B cell (primary cell): ENCODE data around the gene FMNL3. TPM values are rescaled to one million over a fixed set of nuclear protein-coding genes. Genes with fewer than 3 reads are reported as not detected.

Experiments
- ATAC-seq: fragments of 200-7000 bp; cut with Tn5 transposase; one replicate; pipeline ENCODE4 v1.10.0; 2021; ENCODE audit warnings: low read depth, mild to moderate bottlenecking, moderate number of reproducible peaks, moderate library complexity
- CTCF ChIA-PET: fragments of 350-600 bp; sonication (Branson Sonifier 250); formaldehyde crosslinking; loops from one replicate; lab custom pipeline; 2021; ENCODE audit warnings: antibody characterized with exemption, inconsistent platforms; lab: Charles Lee
- POLR2A ChIA-PET: fragments of 350-600 bp; sonication (Branson Sonifier 250); formaldehyde crosslinking; loops from one replicate; lab custom pipeline; 2021; ENCODE audit warnings: antibody characterized with exemption; lab: Charles Lee
- DNase-seq: peaks from one replicate; pipeline ENCODE4 v3.0.0; 2013
- H2AFZ ChIP-seq: 2 replicates; pipeline ENCODE4 v1.6.1; 2012; ENCODE audit warnings: mild to moderate bottlenecking, low read depth, low read length; ENCODE audit not compliant: insufficient read depth, poor library complexity, severe bottlenecking
- H3K27ac ChIP-seq, 2 donors: 1 replicate in 1 of 2; 2 replicates in 1 of 2; pipeline ENCODE4 v1.5.1; 2012 to 2013; ENCODE audit warnings: low read length in 2 of 2, mild to moderate bottlenecking in 2 of 2, moderate library complexity in 1 of 2
- H3K27me3 ChIP-seq, 4 experiments: fragments of 200-600 bp in 1 of 4; sonication (generic) in 1 of 4; replicated peaks in 1 of 4; 1 replicate in 2 of 4; 2 replicates in 2 of 4; pipeline versions ENCODE4 v1.6.1 to v1.7.0; 2013 to 2016; ENCODE audit warnings: low read length in 3 of 4, mild to moderate bottlenecking in 2 of 4, mixed read lengths in 1 of 4, moderate library complexity in 1 of 4; ENCODE audit not compliant: insufficient read depth in 4 of 4, control insufficient read depth in 3 of 4; ENCODE audit errors: control extremely low read depth in 1 of 4
- H3K36me3 ChIP-seq, 2 experiments: replicated peaks in 1 of 2; 1 replicate in 1 of 2; 2 replicates in 1 of 2; pipeline versions ENCODE4 v1.6.1 to v1.7.1; 2013; ENCODE audit warnings: low read length in 1 of 2; ENCODE audit not compliant: insufficient read depth in 2 of 2, control insufficient read depth in 1 of 2; ENCODE audit errors: control extremely low read depth in 1 of 2, extremely low read depth in 1 of 2
- H3K4me1 ChIP-seq, 2 donors: fragments of 200-600 bp in 1 of 2; sonication (generic) in 1 of 2; 1 replicate in 1 of 2; 2 replicates in 1 of 2; pipeline versions ENCODE4 v1.5.1 to v1.6.1; 2013 to 2017; ENCODE audit warnings: low read length in 2 of 2; ENCODE audit not compliant: control insufficient read depth in 2 of 2, insufficient read depth in 2 of 2
- H3K4me2 ChIP-seq: replicated peaks from 2 replicates; pipeline ENCODE3; 2012; ENCODE audit warnings: mild to moderate bottlenecking, low read depth, low read length; ENCODE audit not compliant: poor library complexity, severe bottlenecking
- H3K4me3 ChIP-seq, 5 experiments: fragments of 200-600 bp in 1 of 5; sonication (generic) in 1 of 5; 1 replicate in 3 of 5; 2 replicates in 2 of 5; pipeline versions ENCODE4 v1.5.1 to v1.7.0; 2011 to 2016; ENCODE audit warnings: low read length in 4 of 5, mild to moderate bottlenecking in 4 of 5, low read depth in 2 of 5, control low read depth in 1 of 5, moderate library complexity in 1 of 5; ENCODE audit not compliant: insufficient read depth in 1 of 5; ENCODE audit errors: control extremely low read depth in 1 of 5, extremely low read depth in 1 of 5
- H3K79me2 ChIP-seq: fragments of 200-600 bp; sonication (generic); one replicate; pipeline ENCODE4 v1.6.0; 2016; ENCODE audit warnings: low read length; ENCODE audit not compliant: control insufficient read depth, insufficient read depth
- H3K9ac ChIP-seq: fragments of 200-600 bp; sonication (generic); 2 replicates; pipeline ENCODE4 v1.6.1; 2017; ENCODE audit warnings: mild to moderate bottlenecking, low read length, moderate library complexity
- H3K9me3 ChIP-seq, 3 donors: one replicate each; pipeline versions ENCODE4 v1.6.1 to v1.7.1; 2013; ENCODE audit warnings: low read length in 2 of 3; ENCODE audit not compliant: control insufficient read depth in 2 of 3, insufficient read depth in 1 of 3; ENCODE audit errors: control extremely low read depth in 1 of 3
- H4K20me1 ChIP-seq: 2 replicates; pipeline ENCODE4 v1.6.0; 2012; ENCODE audit warnings: mild to moderate bottlenecking, low read length; ENCODE audit not compliant: insufficient read depth, control insufficient read depth, poor library complexity, severe bottlenecking
- H3K27ac Mint-ChIP-seq: one replicate; pipeline ENCODE4 v1.8.0; 2021; ENCODE audit warnings: mixed read lengths
- H3K27me3 Mint-ChIP-seq: one replicate; pipeline ENCODE4 v1.8.0; 2021; ENCODE audit warnings: mixed read lengths
- H3K4me1 Mint-ChIP-seq: one replicate; pipeline ENCODE4 v1.8.0; 2021; ENCODE audit warnings: mixed read lengths
- H3K4me3 Mint-ChIP-seq: one replicate; pipeline ENCODE4 v1.8.0; 2021; ENCODE audit warnings: mixed read lengths
- H3K9me3 Mint-ChIP-seq: one replicate; pipeline ENCODE4 v1.8.0; 2022; ENCODE audit warnings: mixed read lengths; ENCODE audit not compliant: insufficient read depth
- CTCF ChIP-seq: fragments of 200-600 bp; IDR thresholded peaks from one replicate; pipeline ENCODE4 v1.8.0; 2022; ENCODE audit warnings: antibody characterized with exemption, mild to moderate bottlenecking
- EZH2 ChIP-seq: IDR thresholded peaks from 2 replicates; pipeline ENCODE4 v1.6.1; 2012; ENCODE audit warnings: borderline replicate concordance, low read depth, mild to moderate bottlenecking, moderate library complexity, low read length; ENCODE audit not compliant: insufficient read depth, poor library complexity, severe bottlenecking
- WGBS: methylation state at CpG from one replicate; pipeline ENCODE4 v1.1.5; 2013; ENCODE audit warnings: missing lambda C conversion rate; ENCODE audit not compliant: insufficient coverage; 5-methylcytosine and 5-hydroxymethylcytosine counted together
- intact Hi-C: fragments of 100-400 bp; cut with micrococcal nuclease; formaldehyde crosslinking; loops from one replicate; pipeline ENCODE4 v1.10.0; 2022
- polyA plus RNA-seq: library from polyadenylated mRNA; depleted of rRNA; stranded (reverse); fragments of >200 nt; gene quantifications from 2 replicates; pipeline ENCODE4 v1.2.3, GENCODE V29; 2012
- total RNA-seq, 2 donors: library from RNA; stranded (reverse); fragments of 120-200 nt in 1 of 2; gene quantifications; 1 replicate in 1 of 2; 2 replicates in 1 of 2; pipeline versions ENCODE4 v1.2.3 to v1.2.4, GENCODE V29; 2013 to 2022

The FMNL3 gene
- total and polyA plus RNA-seq, 2 donors (not counting 1 experiment from before 2014, with no cell fraction given): 19.3 to 69.9 TPM

- Histone ChIP-seq H3K27me3 (no peaks in the 10 kb centered on the region), H3K4me3 (no peak overlapping the region), H3K9me3 (no peaks in the 10 kb centered on the region), H3K4me2 (no peak overlapping the region), H3K79me2 (peaks cover 16% of the 10 kb centered on the region), H3K27ac (peak overlapping the region in 1 of 2 donors; percentile 9), H4K20me1 (peaks cover 6% of the 10 kb centered on the region), H2AFZ (no peak overlapping the region), H3K36me3 (peaks cover 7 to 86% of the 10 kb centered on the region in 2 experiments), H3K9ac (no peak overlapping the region), H3K4me1 (peaks cover 0 to 3% of the 10 kb centered on the region in 2 donors)
- Mint-ChIP-seq H3K27me3 (no peaks in the 10 kb centered on the region), H3K4me3 (no peak overlapping the region), H3K27ac (peak overlapping the region; percentile 15), H3K4me1 (peaks cover 13% of the 10 kb centered on the region), H3K9me3 (no peaks in the 10 kb centered on the region)
- ChIA-PET CTCF (interaction anchor here (2.0 to 3.4 kb wide), 2 partner anchors 8 to 51 kb away, joined by 11 to 16 read pairs; no protein-coding TSS in a partner anchor), POLR2A (interaction anchor here (0.5 kb wide), 1 partner anchor 487 kb away, joined by 5 read pairs; no protein-coding TSS in a partner anchor)
- intact Hi-C loops: no loop called here
- TF ChIP-seq EZH2 (no peak), CTCF (no peak)
- ATAC-seq: no peak
- DNase-seq: no peak
- 74% methylated on average over 4 of the region's 4 CpGs for WGBS
Observed at GRCh38 chr12:49652921-49653520, 54.2 kb downstream of the FMNL3 start.

GRCh38 chr12:49651855-49652254 is 55.4 kb downstream of the FMNL3 start:
- no peak overlapping the region for H3K9ac ChIP-seq
- H3K9me3 ChIP-seq: no peaks in the 10 kb centered on the region
- no peak overlapping the region for H3K4me2 ChIP-seq
- peaks cover 7% of the 10 kb centered on the region for H3K4me1 Mint-ChIP-seq
- H3K4me3 ChIP-seq: no peak overlapping the region
- intact Hi-C loops: no loop called here
- DNase-seq (no peak), ATAC-seq (no peak)
- no peak overlapping the region for H3K27ac Mint-ChIP-seq
- TF ChIP-seq EZH2 (no peak), CTCF (no peak)
- ChIA-PET CTCF (interaction anchor here (0.6 to 12.5 kb wide), 4 partner anchors 10 to 134 kb away, joined by 3 to 372 read pairs (median 4); partner anchors contain the start of gene FMNL3), POLR2A (no interaction called here)
- H3K9me3 Mint-ChIP-seq: no peaks in the 10 kb centered on the region
- peak overlapping the region in 1 of 2 donors; percentile 41 for H3K27ac ChIP-seq
- H3K79me2 ChIP-seq: peaks cover 9% of the 10 kb centered on the region
- 73% methylated on average over 8 of the region's 8 CpGs for WGBS
- no peak overlapping the region for H3K4me3 Mint-ChIP-seq
- H3K4me1 ChIP-seq: peaks cover 0 to 3% of the 10 kb centered on the region in 2 donors
- H2AFZ ChIP-seq: no peak overlapping the region
- no peaks in the 10 kb centered on the region for H3K27me3 Mint-ChIP-seq
- H4K20me1 ChIP-seq: no peaks in the 10 kb centered on the region
- H3K27me3 ChIP-seq: no peaks in the 10 kb centered on the region
- peaks cover 7 to 86% of the 10 kb centered on the region in 2 experiments for H3K36me3 ChIP-seq
